ENCODE data around the gene SERPINB4.

DNA sequence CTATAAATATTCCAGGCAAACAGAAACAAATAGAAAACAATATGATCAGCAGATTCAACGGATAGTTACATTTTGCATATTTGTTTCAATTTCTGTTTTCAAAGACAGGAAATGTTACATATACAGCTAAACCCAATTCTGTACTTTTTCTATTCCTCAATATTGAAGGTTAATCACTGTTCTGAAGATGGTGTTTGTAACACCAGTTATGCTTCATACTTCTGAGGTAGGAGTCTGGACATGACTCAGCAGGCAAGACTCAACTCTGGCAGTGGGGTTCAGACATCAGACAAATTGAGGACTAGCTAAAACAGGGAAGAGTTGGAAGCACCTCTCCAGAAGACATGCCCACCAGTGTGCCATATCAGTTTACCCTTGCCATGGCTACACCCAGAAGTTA, 40.3 kb downstream of the SERPINB4 start:
- TF ChIP-seq CTCF (IDR thresholded peaks at IDR 0.05), result no peak
- TF ChIP-seq EZH2 (IDR thresholded peaks at IDR 0.05), result no peak
- TF ChIP-seq EZH2phosphoT487 (IDR thresholded peaks at IDR 0.05), result no peak
